ENCODE measurements around the gene CDS1.
"Not testable (repeated sequence)": the region's sequence is repeated elsewhere in the genome, so short reads cannot be mapped to it uniquely, and the experiment has no call there.

The CDS1 gene

GRCh38 chr4:84582988-84583875 lies at the start of gene CDS1:
Gene CDS1 (plus strand): TSS chr4:84583127. CDS start chr4:84583402, 275 bp downstream.
- no peak for DNase-seq

GRCh38 chr4:84535901-84536300 lies 47.0 kb upstream of the CDS1 start:
- DNase-seq: no peak

GRCh38 chr4:84545093-84545492 lies 37.8 kb upstream of the CDS1 start:
- DNase-seq: no peak

- DNase-seq: no peak
These were observed 35.7 kb upstream of the CDS1 start for GRCh38 chr4:84547211-84547610.

- not testable (repeated sequence) for DNase-seq
These were observed 33.7 kb upstream of the CDS1 start for GRCh38 chr4:84549191-84549590.

GRCh38 chr4:84562156-84562555 lies 20.8 kb upstream of the CDS1 start:
- DNase-seq: no peak

- DNase-seq: no peak
These were observed 19.9 kb upstream of the CDS1 start for GRCh38 chr4:84563002-84563401.

GRCh38 chr4:84565951-84566350 lies 17.0 kb upstream of the CDS1 start:
- DNase-seq: no peak

- DNase-seq: no peak
These were observed 14.4 kb upstream of the CDS1 start for GRCh38 chr4:84568496-84568895.

GRCh38 chr4:84569009-84569408 lies 13.9 kb upstream of the CDS1 start:
- DNase-seq: no peak

- DNase-seq: no peak
These were observed 9.4 kb upstream of the CDS1 start for GRCh38 chr4:84573385-84574068.

- no peak for DNase-seq
These were observed 8.7 kb upstream of the CDS1 start for GRCh38 chr4:84574069-84574720.

- DNase-seq: no peak
These were observed 4.2 kb upstream of the CDS1 start for GRCh38 chr4:84578540-84579402.

- DNase-seq: no peak
These were observed 3.5 kb upstream of the CDS1 start for GRCh38 chr4:84579403-84579776.

GRCh38 chr4:84582302-84582987 lies 482 bp upstream of the CDS1 start:
- DNase-seq: peak in 1 of 2 donors; percentile 37

- no peak for DNase-seq
These were observed 1.0 kb downstream of the CDS1 start for GRCh38 chr4:84583876-84584380.

GRCh38 chr4:84585251-84585650 lies 2.3 kb downstream of the CDS1 start:
- DNase-seq: no peak

GRCh38 chr4:84594724-84595123 lies 11.8 kb downstream of the CDS1 start:
- DNase-seq: no peak

GRCh38 chr4:84596826-84597225 lies 13.9 kb downstream of the CDS1 start:
- DNase-seq: no peak

GRCh38 chr4:84597450-84597849 lies 14.5 kb downstream of the CDS1 start:
- DNase-seq: no peak

- DNase-seq: no peak
These were observed 23.7 kb downstream of the CDS1 start for GRCh38 chr4:84606645-84607044.

- no peak for DNase-seq
These were observed 28.6 kb downstream of the CDS1 start for GRCh38 chr4:84611531-84611930.

Measured in bone marrow (tissue), 2 donors.